GM18909 (cell line): ENCODE data around the gene MPP3.
"Not testable (repeated sequence)": the region's sequence is repeated elsewhere in the genome, so short reads cannot be mapped to it uniquely, and the experiment has no call there.

Source experiments
- ATAC-seq: cut with Tn5 transposase; IDR thresholded peaks from one replicate; pipeline ENCODE4 v1.9.1; 2021; ENCODE audit warnings: mild to moderate bottlenecking; ENCODE audit not compliant: unreplicated experiment, poor library complexity

MPP3 gene

GRCh38 chr17:43832976-43833829 lies at the start of gene MPP3:
Gene MPP3, minus strand, starts transcription at chr17:43833146. Its CDS starts 1,240 bp downstream, at chr17:43831906.
- no peak for ATAC-seq

GRCh38 chr17:43881758-43882505 lies 49.0 kb upstream of the MPP3 start:
- ATAC-seq = no peak

GRCh38 chr17:43881181-43881580 lies 48.2 kb upstream of the MPP3 start:
- ATAC-seq = no peak

- ATAC-seq = no peak
Measured at GRCh38 chr17:43880420-43880991, 47.6 kb upstream of the MPP3 start.

GRCh38 chr17:43879723-43880419 lies 46.9 kb upstream of the MPP3 start:
- no peak for ATAC-seq

GRCh38 chr17:43878260-43879175 lies 45.6 kb upstream of the MPP3 start:
- ATAC-seq = peak; percentile 47

- no peak for ATAC-seq
Measured at GRCh38 chr17:43877451-43878155, 44.7 kb upstream of the MPP3 start.

GRCh38 chr17:43877031-43877430 lies 44.1 kb upstream of the MPP3 start:
- no peak for ATAC-seq

- no peak for ATAC-seq
Measured at GRCh38 chr17:43875476-43876147, 42.7 kb upstream of the MPP3 start.

GRCh38 chr17:43874293-43874692 lies 41.3 kb upstream of the MPP3 start:
- no peak for ATAC-seq

GRCh38 chr17:43873815-43874214 lies 40.9 kb upstream of the MPP3 start:
- no peak for ATAC-seq

- ATAC-seq = no peak
Measured at GRCh38 chr17:43873091-43873490, 40.1 kb upstream of the MPP3 start.

GRCh38 chr17:43871946-43872690 lies 39.2 kb upstream of the MPP3 start:
- no peak for ATAC-seq

- not testable (repeated sequence) for ATAC-seq
Measured at GRCh38 chr17:43869031-43869430, 36.1 kb upstream of the MPP3 start.

- no peak for ATAC-seq
Measured at GRCh38 chr17:43868226-43868994, 35.5 kb upstream of the MPP3 start.

GRCh38 chr17:43864161-43864984 lies 31.4 kb upstream of the MPP3 start:
- ATAC-seq = no peak
